Activated CD4-positive, CD25-positive, alpha-beta regulatory T cell treated with anti-CD3 and anti-CD28 coated beads, Interleukin-2, amount 50 U/mL, for 16 hours (primary cell): ENCODE measurements around the gene RPL41.
"Not testable (repeated sequence)": the region's sequence is repeated elsewhere in the genome, so short reads cannot be mapped to it uniquely, and the experiment has no call there.

Experiments used
- DNase-seq: peaks from one replicate; pipeline ENCODE4 v3.0.0-alpha.2; 2020; ENCODE audit warnings: low read depth, low spot score

The RPL41 gene

GRCh38 chr12:56116267-56117081 lies at the start of gene RPL41:
Gene RPL41, plus strand, starts transcription at chr12:56116633.
- peak; percentile 91 for DNase-seq

- DNase-seq: no peak
These were observed 44.8 kb upstream of the RPL41 start for GRCh38 chr12:56071648-56072047.

GRCh38 chr12:56074396-56074795 lies 42.0 kb upstream of the RPL41 start:
- no peak for DNase-seq

GRCh38 chr12:56077966-56078365 lies 38.5 kb upstream of the RPL41 start:
- DNase-seq: not testable (repeated sequence)

- DNase-seq: no peak
These were observed 38.0 kb upstream of the RPL41 start for GRCh38 chr12:56078427-56078826.

GRCh38 chr12:56078931-56079722 lies 37.3 kb upstream of the RPL41 start:
- DNase-seq: no peak

- DNase-seq: no peak
These were observed 36.5 kb upstream of the RPL41 start, which contains the start of gene ERBB3 for GRCh38 chr12:56079723-56080555. Gene ERBB3, plus strand, starts transcription at chr12:56080165. Its CDS starts 136 bp downstream, at chr12:56080301.

GRCh38 chr12:56080556-56081138 lies 35.8 kb upstream of the RPL41 start:
- DNase-seq: no peak

GRCh38 chr12:56081393-56082347 lies 34.8 kb upstream of the RPL41 start:
- DNase-seq: no peak

- no peak for DNase-seq
These were observed 34.1 kb upstream of the RPL41 start for GRCh38 chr12:56082382-56082781.

GRCh38 chr12:56082967-56083366 lies 33.5 kb upstream of the RPL41 start:
- DNase-seq: no peak

- no peak for DNase-seq
These were observed 31.4 kb upstream of the RPL41 start for GRCh38 chr12:56084958-56085543.

- no peak for DNase-seq
These were observed 30.3 kb upstream of the RPL41 start for GRCh38 chr12:56086096-56086495.

- no peak for DNase-seq
These were observed 29.8 kb upstream of the RPL41 start for GRCh38 chr12:56086608-56087007.

GRCh38 chr12:56087220-56087619 lies 29.2 kb upstream of the RPL41 start:
- no peak for DNase-seq

GRCh38 chr12:56097738-56098137 lies 18.7 kb upstream of the RPL41 start:
- no peak for DNase-seq

- DNase-seq: no peak
These were observed 17.8 kb upstream of the RPL41 start for GRCh38 chr12:56098592-56098991.

- DNase-seq: no peak
These were observed 16.6 kb upstream of the RPL41 start for GRCh38 chr12:56099787-56100186.

- DNase-seq: no peak
These were observed 15.4 kb upstream of the RPL41 start for GRCh38 chr12:56101045-56101444.

- no peak for DNase-seq
These were observed 13.8 kb upstream of the RPL41 start for GRCh38 chr12:56102683-56103065.
